PFSK-1 (cell line): ENCODE results near the gene ARHGEF12.

ENCODE experiments used
- FOXP2 ChIP-seq: optimal IDR thresholded peaks from 2 replicates; pipeline ENCODE3; 2011; ENCODE audit warnings: borderline replicate concordance, control low read depth, inconsistent platforms; ENCODE audit not compliant: insufficient read depth; ENCODE audit errors: extremely low read length, extremely low read depth
- POLR2AphosphoS5 ChIP-seq: IDR thresholded peaks from 2 replicates; pipeline ENCODE4 v1.6.1; 2012; ENCODE audit warnings: low read depth, mild to moderate bottlenecking, control low read depth, low read length, moderate library complexity
- SIN3A ChIP-seq: IDR thresholded peaks from 2 replicates; pipeline ENCODE4 v1.6.1; 2012; ENCODE audit warnings: mild to moderate bottlenecking, low read length, moderate library complexity, borderline replicate concordance; ENCODE audit not compliant: insufficient read depth
- TAF1 ChIP-seq: IDR thresholded peaks from 2 replicates; pipeline ENCODE4 v1.6.1; 2012; ENCODE audit warnings: low read length, control low read depth, borderline replicate concordance; ENCODE audit not compliant: insufficient read depth
- TF ChIP-seq, protein P1 (sequence below), 2 experiments: IDR thresholded peaks; 2 replicates each; pipeline versions ENCODE4 v1.6.1 to v1.8.0; 2011 to 2012; ENCODE audit warnings: low read depth in 2 of 2, low read length in 2 of 2, control low read depth in 1 of 2, inconsistent platforms in 1 of 2, mild to moderate bottlenecking in 1 of 2, moderate library complexity in 1 of 2; ENCODE audit not compliant: insufficient read depth in 1 of 2

The ARHGEF12 gene

GRCh38 chr11:120386774-120387371 is 50.7 kb downstream of the ARHGEF12 start:
- TF ChIP-seq SIN3A (no peak), FOXP2 (no peak), POLR2AphosphoS5 (no peak), TAF1 (no peak)
- TF ChIP-seq, protein P1, sequence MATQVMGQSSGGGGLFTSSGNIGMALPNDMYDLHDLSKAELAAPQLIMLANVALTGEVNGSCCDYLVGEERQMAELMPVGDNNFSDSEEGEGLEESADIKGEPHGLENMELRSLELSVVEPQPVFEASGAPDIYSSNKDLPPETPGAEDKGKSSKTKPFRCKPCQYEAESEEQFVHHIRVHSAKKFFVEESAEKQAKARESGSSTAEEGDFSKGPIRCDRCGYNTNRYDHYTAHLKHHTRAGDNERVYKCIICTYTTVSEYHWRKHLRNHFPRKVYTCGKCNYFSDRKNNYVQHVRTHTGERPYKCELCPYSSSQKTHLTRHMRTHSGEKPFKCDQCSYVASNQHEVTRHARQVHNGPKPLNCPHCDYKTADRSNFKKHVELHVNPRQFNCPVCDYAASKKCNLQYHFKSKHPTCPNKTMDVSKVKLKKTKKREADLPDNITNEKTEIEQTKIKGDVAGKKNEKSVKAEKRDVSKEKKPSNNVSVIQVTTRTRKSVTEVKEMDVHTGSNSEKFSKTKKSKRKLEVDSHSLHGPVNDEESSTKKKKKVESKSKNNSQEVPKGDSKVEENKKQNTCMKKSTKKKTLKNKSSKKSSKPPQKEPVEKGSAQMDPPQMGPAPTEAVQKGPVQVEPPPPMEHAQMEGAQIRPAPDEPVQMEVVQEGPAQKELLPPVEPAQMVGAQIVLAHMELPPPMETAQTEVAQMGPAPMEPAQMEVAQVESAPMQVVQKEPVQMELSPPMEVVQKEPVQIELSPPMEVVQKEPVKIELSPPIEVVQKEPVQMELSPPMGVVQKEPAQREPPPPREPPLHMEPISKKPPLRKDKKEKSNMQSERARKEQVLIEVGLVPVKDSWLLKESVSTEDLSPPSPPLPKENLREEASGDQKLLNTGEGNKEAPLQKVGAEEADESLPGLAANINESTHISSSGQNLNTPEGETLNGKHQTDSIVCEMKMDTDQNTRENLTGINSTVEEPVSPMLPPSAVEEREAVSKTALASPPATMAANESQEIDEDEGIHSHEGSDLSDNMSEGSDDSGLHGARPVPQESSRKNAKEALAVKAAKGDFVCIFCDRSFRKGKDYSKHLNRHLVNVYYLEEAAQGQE (IDR thresholded peaks at IDR 0.05; ENCODE audit: insufficient read depth in 1 of 2, low read depth in 2 of 2, low read length in 2 of 2), result no peak

DNA sequence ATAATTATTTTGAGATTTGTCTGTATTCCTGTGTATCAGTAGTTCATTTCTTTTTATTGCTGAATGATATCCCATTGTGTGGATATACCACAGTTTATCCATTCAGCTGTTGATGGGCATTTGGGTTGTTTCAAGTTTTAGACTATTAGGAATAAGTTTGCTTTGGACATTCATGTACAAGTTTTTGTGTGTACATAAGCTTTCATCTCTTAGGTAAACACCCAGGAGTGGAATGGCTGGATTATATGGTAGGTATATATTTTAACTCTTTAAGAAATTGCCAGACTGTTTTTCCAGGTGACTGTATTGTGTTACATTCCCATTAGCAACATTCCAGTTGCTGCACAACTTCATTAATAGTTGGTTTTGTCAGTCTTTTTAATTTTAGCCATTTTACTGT is 52.0 kb downstream of the ARHGEF12 start:
- no peak for TF ChIP-seq TAF1
- TF ChIP-seq, protein P1 (IDR thresholded peaks at IDR 0.05; ENCODE audit: insufficient read depth in 1 of 2, low read depth in 2 of 2, low read length in 2 of 2), result no peak

- TF ChIP-seq FOXP2 (no peak), TAF1 (no peak), SIN3A (no peak)
- TF ChIP-seq, protein P1 (IDR thresholded peaks at IDR 0.05; ENCODE audit: insufficient read depth in 1 of 2, low read depth in 2 of 2, low read length in 2 of 2), result no peak
These were observed 53.7 kb downstream of the ARHGEF12 start for GRCh38 chr11:120389693-120390584.

GRCh38 chr11:120390585-120390922 is 54.3 kb downstream of the ARHGEF12 start:
- TF ChIP-seq POLR2AphosphoS5 (no peak), TAF1 (no peak), FOXP2 (no peak), SIN3A (no peak)
- TF ChIP-seq, protein P1 (IDR thresholded peaks at IDR 0.05; ENCODE audit: insufficient read depth in 1 of 2, low read depth in 2 of 2, low read length in 2 of 2), result no peak
